GM12801 (cell line): ENCODE measurements around the gene KRT2.

Experiments used
- TF ChIP-seq, protein P1 (sequence below): IDR thresholded peaks from one replicate; pipeline ENCODE4 v1.5.1; 2011; ENCODE audit warnings: control low read depth; ENCODE audit not compliant: insufficient read length; ENCODE audit errors: extremely low read depth

The KRT2 gene

DNA sequence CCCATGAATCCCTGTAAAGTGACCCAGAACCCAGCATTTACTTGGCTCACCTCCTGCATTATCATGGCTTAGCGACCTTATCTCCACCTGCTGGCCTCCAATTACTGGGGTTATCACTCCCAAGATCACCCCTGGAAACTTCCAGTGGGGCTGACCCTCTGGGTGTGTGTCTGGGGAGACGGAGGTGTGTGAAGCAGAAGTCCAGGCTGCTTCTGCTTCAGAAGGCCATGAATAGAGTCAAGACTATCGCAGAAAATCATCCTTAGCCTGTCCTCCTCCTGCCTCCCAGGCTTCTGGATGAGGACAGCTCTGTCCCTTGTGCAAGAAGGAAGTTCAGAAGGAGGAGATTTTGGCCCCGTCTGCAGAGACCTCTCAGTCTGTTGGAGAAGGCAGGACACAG, 50.3 kb downstream of the KRT2 start:
- TF ChIP-seq, protein P1, sequence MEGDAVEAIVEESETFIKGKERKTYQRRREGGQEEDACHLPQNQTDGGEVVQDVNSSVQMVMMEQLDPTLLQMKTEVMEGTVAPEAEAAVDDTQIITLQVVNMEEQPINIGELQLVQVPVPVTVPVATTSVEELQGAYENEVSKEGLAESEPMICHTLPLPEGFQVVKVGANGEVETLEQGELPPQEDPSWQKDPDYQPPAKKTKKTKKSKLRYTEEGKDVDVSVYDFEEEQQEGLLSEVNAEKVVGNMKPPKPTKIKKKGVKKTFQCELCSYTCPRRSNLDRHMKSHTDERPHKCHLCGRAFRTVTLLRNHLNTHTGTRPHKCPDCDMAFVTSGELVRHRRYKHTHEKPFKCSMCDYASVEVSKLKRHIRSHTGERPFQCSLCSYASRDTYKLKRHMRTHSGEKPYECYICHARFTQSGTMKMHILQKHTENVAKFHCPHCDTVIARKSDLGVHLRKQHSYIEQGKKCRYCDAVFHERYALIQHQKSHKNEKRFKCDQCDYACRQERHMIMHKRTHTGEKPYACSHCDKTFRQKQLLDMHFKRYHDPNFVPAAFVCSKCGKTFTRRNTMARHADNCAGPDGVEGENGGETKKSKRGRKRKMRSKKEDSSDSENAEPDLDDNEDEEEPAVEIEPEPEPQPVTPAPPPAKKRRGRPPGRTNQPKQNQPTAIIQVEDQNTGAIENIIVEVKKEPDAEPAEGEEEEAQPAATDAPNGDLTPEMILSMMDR: no peak

DNA sequence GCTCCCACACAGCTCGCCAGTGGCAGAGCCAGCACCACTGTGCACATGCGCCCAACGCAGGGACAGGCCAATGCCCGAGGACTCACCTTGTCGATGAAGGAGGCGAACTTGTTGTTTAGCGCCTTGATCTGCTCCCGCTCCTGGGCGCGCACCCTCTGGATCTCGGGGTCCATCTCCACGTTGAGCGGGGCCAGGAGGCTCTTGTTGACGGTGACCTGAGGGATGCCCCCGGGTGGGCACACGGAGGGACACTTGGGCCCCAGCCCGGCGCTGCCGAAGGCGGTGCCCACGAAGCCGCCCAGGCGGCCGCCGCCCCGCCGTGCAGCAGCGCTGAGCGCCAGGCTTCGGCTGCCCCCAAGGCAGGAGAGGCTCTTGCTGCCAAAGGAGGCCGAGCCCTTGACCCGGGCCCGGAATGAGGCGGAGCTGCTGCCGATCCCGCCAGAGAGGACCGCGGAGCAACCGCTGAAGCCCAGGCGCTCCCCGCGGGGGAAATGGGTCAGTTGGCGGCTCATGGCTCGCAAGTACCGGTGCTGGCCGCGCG, 51.0 kb downstream of the KRT2 start, which contains the start of gene KRT72:
TSS of gene KRT72 (minus strand) at position 523 of the 541 bp plus-strand sequence. CDS start at position 512, 11 bp downstream.
- TF ChIP-seq, protein P1: no peak

DNA sequence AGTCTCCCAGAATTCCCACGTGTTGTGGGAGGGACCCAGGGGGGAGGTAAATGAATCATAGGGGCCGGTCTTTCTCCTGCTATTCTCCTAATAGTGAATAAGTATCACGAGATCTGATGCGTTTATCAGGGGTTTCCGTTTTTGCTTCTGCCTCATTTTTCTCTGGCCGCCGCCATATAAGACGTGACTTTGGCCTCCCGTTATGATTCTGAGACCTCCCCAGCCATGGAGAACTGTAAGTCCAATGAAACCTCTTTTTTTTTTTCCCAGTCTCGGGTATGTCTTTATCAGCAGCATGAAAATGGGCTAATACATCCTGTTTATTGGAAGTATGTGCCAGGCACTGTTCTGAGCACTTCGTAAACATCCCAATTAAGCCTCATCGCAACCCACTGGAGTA, 51.5 kb downstream of the KRT2 start:
- TF ChIP-seq, protein P1: no peak

DNA sequence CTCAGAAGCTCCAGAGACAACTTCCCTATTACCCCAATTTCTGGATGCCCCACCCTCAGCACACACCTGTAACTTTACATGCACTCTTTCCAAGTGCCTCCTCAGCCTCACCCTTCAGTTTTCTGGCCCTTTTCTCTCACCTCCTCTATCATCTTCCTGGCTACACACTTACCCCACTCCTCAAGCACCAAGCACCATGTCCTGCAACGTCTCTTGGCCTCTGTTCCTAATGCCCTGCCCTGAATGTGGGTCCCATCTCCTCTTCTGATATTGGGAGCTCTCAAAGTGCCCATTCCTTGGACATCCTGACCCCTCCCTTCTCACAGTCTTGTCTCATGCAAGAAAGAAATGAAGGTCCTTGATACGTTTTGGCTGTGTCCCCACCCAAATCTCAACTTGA, 51.9 kb downstream of the KRT2 start:
- TF ChIP-seq, protein P1: no peak

DNA sequence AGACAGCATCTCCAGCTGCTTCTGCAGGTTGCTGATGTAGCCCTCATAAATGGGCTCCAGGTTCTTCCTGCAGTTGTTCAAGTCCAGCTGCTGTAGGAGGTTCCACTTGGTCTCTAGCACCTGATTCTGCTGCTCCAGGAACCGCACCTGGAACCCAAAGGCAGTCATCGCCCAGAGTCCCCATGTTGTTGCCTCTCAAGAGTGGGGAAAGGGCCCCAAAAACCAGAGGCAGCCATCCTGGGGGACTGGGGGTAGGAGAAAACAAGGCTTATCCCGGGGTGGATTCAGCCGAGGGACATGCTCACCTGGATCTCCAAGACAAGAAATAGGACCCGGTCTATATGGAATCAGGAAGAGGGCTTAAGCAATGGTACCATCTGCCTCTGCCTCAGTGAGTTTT, 53.0 kb downstream of the KRT2 start:
- TF ChIP-seq, protein P1: no peak
